Measurements from ENCODE around the gene KCNQ4.

GRCh38 chr1:40739455-40740008 lies 44.1 kb upstream of the KCNQ4 start:
- TF ChIP-seq CTCF (IDR thresholded peaks at IDR 0.05) (no peak), POLR2A (IDR thresholded peaks at IDR 0.05) (no peak)
